HG02610 (cell line): Measurements from ENCODE around the gene DIRAS1.
"Not testable (repeated sequence)": the region's sequence is repeated elsewhere in the genome, so short reads cannot be mapped to it uniquely, and the experiment has no call there.

Experiments
- ATAC-seq: cut with Tn5 transposase; IDR thresholded peaks from one replicate; pipeline ENCODE4 v1.9.1; 2021; ENCODE audit warnings: mild to moderate bottlenecking, moderate library complexity; ENCODE audit not compliant: unreplicated experiment

Gene DIRAS1

DNA sequence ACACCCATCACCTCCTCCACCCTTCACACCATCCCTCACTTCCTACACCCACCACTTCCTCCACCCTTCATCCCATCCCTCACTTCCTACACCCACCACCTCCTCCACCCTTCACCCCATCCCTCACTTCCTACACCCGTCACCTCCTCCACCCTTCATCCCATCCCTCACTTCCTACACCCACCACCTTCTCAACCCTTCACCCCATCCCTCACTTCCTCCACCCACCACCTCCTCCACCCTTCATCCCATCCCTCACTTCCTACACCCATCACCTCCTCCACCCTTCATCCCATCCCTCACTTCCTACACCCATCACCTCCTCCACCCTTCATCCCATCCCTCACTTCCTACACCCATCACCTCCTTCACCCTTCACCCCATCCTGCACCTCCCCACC lies 7.1 kb downstream of the DIRAS1 start:
- not testable (repeated sequence) for ATAC-seq

DNA sequence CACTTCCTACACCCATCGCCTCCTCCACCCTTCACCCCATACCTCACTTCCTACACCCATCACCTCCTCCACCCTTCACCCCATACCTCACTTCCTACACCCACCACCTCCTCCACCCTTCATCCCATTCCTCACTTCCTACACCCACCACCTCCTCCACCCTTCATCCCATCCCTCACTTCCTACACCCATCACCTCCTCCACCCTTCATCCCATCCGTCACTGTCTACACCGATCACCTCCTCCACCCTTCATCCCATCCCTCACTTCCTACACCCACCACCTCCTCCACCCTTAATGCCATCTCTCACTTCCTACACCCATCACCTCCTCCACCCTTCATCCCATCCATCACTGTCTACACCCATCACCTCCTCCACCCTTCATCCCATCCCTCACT lies 8.0 kb downstream of the DIRAS1 start:
- not testable (repeated sequence) for ATAC-seq

DNA sequence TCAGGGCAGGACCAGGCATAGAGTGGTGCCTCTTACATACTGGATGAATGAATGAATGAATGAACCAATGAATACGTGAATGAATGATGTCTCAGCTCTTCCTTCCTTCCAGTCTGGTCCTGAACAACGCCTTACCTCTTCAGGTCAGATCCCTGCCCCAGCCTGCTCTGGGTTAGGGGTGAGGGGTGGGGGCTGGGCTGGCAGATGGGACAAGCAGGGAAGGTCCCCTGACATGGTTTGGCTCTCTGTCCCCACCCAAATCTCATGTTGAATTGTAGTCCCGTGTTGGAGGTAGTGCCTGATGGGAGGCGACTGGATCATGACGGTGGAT lies 9.3 kb downstream of the DIRAS1 start:
- no peak for ATAC-seq

DNA sequence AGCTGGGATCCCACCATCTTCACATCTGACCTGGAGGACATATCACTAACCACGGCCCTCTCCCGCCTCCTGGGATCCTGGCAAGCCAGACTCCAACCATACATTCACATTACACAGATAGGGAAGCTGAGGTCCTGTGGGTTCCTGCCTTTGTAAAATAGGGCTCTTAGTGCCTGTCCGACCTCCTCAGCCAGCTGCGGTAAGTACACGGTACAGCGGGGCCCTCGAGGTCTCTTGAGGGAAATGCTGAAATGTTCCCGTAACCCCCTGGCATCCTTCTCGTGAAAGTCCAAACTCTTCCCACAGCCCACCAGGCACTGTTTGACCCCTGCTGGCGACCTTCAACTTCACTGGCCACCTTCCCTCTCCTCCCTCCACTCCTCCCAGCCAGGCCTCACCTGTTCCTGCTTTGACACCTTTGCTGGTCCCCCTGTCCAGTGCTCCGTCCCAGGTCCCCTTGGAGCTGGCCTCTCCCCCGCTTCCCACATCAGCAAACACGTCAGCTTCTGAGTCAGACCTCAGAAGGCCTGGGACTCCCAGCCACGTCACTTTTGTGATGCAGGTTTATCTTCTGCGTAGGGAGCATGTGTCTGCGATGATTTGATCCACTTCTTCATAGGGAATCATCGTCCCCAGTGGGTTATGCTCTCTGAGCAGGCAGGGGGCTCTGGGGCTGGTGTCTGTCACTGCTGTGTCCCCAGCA lies 9.8 kb downstream of the DIRAS1 start:
- no peak for ATAC-seq

DNA sequence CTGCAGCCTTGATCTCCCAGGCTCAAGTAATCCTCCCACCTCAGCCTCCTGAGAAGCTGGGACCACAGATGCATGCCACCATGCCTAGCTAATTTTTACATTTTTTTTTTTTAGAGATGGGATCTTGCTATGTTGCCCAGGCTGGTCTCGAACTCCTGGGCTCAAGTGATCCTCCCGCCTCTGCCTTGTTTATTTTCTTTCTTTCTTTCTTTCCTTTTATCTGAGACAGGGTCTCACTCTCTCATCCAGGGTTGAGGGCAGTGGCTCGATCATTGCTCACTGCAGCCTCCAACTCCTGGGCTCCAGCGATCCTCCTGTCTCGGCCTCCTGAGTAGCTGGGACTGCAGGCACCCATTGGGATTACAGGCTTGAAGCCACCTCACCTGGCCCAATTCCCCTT lies 14.9 kb downstream of the DIRAS1 start:
- ATAC-seq = no peak

DNA sequence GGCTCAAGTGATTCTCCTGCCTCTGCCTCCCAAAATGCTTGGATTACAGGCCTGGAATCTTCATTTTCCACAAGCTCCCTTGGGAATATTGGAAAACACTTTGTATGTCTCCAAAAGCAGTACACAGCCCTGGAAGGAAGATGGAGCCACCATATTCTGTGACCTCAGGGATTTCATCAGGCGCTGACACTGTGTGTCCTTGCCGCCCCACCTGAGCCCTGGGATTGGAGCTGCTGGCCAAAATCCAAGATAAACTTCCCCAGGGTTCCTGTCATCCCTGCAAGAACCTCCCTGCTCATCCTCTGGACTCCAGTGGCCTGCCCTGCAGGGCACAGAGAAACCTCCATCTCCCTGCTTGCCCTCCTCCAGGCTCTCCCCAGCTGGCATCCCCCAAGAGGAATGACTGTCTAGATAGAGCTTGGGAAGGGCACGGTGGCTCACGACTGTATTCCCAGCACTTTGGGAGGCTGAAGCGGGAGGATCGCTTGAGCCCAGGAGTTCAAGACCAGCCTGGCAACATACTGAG lies 17.4 kb downstream of the DIRAS1 start:
- ATAC-seq = no peak

DNA sequence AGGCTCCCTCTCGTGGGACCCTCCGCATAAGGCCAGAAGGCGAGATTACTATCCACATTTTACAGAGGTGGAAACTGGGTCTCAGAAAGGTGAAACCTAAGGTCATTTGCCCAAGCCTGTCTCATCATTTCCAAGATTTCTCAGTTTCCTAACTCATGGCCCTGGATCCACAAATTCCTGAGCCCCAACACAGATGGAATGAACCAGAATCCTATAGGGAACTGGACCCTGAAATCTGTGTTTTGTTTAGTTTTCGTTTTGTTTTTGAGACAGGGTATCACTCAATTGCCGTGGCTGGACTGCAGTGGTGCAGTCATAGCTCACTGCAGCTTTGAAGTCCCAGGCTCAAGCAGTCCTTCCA lies 18.1 kb downstream of the DIRAS1 start:
- ATAC-seq = no peak

DNA sequence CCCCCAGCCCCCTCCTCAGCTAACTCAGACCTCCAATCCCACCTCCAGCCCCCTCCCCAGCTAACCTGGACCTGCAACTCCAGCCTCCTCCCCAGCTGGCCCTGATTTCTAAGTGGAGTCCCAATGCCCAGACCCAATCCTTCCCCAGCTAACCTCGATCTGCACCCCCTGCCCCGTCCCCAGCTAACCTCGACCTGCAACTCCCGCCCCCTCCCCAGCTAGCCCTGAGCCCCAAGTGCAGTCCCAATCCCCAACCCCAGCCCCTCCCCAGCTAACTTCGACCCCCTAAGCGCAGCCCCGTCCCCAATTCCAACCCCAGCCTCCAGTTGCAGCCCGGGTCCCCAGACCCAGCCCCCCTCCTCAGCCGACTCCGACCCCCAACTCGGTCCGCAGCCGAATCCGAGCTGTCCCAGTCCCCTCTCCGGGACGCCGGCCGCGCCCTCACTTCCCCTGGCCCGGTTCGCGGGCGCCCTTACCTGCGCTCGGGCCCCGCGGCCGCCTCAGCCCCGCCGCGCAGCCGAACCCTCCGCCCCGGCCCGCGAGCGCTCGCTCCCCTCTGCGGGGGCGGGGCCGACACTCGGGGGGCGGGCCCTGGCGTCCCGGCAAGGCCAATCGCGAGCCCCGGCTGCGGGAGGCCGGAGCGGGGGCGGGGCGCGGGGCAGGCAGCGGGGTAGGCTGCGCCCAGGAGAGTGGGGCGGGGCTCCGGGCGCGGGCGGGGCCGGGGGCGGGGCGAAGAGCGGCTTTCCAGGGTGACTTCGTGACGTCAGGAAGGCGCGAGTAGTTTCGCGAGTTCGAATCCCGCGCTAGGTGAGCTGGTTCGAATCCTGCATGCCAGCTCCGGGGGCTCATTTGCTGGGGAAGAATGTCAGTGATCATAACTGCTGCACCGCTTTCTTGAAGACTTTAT lies 18.7 kb downstream of the DIRAS1 start, which contains the start of gene GNG7:
Gene GNG7, minus strand, starts transcription at position 525 of the 907 bp plus-strand sequence. CDS start 182,006 bp downstream, outside the sequence.
- ATAC-seq = peak; percentile 74

DNA sequence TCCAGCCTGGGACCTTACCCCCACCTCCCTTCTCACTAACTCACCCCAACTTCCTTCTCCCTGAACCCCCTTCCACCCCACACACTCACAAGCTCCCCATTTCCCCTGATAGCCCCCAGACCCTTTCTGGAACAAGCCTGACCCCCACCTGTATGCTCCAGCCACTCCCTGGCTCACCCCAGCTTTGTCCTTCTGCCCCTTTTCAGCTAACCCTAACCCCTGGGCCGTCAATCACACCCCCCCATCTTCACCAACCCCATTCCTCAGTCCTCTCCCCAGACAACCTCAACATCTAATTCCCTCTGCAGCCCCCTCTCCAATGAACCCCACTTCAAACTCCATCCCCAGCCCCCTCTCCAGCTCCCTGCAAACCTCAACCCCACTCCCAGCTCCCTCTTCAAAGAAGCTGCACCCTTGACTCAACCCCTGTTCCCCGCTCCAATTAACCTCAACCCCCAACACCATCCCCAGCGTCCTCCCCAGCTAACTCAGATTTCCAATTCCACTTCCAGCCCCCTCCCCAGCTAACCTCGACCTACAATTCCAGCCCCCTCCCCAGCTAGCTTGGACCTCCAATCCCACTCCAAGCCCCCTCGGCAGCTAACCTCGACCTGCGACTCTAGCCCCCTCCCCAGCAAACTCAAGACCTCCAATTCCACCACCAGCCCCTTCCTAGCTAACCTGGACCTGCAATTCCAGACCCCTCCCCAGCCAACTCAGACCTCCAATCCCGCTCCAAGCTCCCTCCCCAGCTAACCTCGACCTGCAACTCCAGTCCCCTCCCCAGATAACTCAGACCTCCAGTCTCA lies 19.6 kb downstream of the DIRAS1 start:
- no peak for ATAC-seq

DNA sequence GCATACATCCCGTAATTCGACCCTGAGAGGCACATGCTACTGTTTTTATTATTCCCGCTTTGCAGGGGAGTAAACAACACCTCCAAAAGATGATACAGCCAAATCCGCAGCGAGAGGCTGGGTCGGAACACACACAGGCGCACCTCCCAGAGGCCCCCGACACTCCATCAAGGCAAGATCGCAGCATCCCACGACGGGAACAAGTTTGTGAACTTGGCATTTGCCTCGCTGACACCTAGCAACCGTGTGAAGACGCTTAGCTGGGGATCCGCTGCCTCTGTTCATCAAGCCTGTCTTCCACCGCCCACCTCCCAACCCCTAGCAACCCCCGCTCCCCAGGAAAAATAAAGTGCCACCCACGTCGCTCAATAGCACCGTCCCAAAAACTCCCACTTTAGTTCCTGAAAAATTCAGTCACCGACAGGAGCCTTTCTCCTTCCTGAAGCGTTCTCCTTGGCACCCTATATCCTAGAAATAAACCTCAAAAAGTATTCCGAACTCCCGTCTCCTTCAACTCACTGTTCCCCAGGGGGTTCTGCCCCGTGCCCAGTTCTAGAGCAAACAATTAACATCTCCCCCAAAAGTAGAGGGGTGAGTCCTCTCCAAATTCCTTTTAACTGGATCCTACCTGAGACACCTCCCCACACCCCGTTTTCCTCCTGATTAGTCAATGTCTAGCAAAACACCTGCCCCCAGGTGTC lies 20.4 kb downstream of the DIRAS1 start:
- ATAC-seq = no peak

DNA sequence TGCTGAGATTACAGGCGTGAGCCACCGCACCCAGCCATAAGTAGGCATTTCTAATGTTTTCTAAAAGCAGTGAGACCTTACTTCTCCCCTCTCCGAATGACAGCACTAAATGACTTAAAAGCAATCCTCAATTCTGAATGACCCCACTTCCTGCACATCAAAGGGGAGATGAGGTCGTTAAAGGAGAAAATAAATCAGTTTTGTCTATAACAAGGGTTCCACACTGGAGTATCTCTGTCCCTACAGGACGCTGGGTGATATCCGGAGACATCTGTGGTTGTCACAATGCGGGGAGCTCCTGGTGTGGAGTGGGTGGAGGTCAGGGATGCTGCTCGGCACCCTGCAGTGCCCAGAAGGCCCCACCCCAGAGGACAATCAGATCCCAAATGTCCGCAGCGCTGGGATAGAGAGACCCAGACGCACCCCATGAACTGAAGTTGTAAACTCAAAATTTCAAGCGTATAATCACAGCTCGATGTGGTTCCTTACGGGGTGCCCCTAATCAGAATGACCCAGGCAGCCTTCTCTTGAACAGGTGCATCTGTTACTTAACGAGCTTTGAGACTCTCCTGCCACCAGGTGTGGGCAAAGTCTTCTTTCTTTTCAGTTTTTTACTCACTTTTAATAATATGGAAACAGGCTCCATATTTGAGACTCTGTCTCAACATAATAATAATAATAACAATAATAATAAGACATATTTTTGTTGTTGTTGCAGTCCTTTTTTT lies 21.6 kb downstream of the DIRAS1 start:
- no peak for ATAC-seq

DNA sequence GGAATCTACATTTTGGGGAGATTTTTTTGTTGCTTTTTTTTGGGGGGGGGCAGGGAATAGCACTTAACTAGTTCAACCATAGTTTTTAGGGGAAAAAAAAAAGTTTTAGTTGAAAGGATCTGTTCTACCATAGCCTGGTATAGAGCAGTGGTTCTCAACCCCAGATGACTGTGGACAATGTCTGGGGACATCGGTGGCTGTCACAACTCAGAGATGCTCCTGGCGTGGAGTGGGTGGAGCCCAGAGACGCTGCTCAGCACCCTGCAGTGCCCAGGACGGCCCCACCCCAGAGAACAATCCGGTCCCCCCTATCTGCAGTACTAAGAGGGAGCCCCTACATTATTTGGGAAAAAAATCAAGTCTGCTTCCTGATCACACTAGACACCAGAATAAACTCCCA lies 27.0 kb downstream of the DIRAS1 start:
- ATAC-seq = no peak

DNA sequence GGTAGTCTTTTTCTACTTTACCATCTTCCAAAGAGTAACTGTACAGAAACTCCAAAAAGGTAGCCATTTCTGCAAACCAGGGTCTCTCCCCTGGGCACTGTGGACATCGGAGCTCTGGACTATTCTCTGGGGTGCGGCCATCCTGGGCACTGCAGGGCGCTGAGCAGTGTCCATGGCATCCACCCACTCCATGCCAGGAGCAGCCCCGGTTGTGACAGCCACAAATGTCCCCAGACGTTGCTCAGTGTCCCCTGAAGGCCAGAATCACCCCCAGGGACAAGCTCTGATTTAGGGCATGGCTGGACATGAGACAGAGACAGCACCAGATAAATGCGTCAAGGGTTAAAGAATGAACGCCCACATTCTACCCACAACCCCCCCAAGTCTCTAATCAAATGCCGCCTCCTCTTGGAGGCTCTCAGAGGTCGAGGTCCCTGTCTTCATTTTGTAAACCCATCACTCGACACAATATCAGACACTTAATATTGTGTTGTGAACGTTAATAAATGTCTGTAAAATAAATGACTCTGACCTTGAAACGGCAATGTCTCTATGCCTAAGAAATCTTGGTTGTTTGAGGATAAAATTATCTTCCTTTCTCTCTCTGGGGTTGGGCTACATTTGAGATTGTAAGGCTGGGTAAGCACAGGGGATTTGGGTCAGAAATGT lies 27.5 kb downstream of the DIRAS1 start:
- ATAC-seq = no peak

DNA sequence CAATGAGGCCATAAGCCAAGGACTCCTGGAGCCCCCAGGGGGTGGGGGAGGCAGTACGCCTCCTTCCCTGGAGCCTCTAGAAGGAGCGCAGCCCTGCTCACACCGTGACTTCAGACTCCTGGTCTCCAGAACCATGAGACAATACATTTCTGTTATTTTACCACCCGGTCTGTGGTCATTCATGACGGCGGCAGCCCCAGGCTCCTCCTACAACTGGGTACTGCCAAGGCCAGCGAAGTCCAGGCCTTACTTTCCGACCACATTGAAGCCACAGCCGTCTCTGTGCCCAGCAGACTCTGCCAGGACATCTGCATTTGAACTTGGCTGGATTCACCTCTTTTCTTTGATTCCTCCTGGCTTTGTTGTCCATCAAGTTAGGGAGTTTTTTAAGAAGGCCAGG lies 29.2 kb downstream of the DIRAS1 start:
- ATAC-seq = no peak

DNA sequence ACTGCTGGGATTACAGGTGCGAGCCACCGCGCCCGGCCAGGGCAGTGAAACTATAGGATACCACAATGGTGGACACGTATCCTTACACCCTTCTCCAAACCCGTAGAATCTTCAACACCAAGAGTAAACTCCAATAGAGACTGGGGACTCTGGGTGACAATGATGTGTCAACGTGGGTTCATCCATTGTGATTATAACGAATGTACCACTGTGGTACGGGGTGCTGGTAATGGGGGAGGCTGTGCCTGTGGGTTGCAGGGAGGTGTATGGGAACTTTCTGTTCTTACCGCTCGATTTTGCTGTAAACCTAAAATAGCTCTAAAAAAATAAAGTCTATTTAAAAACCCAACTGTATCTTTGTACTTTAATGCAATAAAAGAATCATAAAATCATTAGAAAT lies 30.3 kb downstream of the DIRAS1 start:
- no peak for ATAC-seq

DNA sequence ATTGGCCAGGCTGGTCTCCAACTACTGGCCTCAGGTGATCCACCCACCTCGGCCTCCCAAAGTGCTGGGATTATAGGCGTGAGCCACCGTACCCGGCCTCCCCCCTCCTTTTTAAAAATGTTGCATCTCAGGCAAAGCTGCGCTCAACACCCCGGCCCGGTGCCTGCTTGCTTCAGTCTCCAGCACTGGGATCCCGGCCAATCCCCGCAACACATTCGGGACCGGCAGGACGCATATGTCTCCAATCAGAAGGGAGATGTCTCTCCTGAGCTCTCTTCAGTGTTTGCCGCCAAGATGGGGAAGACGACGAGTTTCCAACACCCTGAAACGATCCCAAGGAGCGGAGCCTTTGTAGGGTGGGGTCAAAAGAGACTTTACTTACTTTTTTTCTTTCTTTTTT lies 34.8 kb downstream of the DIRAS1 start:
- no peak for ATAC-seq

DNA sequence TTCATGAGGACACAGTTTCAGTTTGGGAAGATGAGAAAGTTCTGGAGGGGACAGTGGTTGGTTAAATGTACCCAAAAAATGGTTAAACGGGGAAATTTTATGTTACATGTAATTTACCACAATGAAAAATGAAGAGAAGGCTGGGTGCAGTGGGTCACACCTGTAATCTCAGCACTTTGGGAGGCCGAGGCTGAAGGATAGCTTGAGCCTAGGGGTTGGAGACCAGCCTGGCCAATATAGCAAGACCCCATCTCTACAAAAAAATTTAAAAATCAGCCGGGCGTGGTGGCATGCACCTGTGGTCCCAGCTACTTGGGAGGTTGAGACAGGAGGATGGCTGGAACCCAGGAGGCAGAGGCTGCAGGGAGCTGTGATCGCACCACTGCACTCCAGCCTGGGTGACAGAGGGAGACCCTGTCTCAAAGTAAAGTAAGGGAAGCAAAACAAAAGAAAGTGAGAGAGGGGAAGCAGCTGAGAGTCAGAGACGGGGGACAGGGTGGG lies 35.9 kb downstream of the DIRAS1 start:
- no peak for ATAC-seq

DNA sequence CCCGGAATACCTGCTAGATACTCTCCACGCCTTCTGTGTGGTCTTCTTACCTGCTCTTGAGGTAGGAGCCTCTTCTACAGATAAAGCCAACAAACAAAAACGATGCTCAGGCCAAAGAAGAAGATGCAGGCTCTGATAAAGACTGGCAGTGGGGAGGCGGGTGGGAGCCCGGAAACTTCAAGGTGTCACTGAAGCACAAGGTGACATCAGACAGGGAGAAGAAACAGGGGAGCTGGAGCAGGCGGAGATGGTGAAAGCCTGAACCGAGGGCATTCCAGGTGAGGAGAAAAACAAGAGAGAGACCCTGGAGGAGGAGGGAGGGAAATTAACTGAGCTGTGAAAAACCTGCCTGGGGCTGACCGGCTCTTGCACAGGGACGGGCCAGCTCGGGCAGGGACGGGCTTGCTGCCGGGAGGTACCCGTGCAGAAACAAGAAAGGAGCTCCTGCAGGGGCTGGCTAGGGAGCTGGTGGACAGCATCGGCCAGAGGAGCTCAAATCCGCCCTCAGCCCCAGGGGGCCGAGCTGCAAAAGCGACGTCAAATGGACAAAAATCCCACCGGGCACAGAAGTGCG lies 37.7 kb downstream of the DIRAS1 start:
- no peak for ATAC-seq

DNA sequence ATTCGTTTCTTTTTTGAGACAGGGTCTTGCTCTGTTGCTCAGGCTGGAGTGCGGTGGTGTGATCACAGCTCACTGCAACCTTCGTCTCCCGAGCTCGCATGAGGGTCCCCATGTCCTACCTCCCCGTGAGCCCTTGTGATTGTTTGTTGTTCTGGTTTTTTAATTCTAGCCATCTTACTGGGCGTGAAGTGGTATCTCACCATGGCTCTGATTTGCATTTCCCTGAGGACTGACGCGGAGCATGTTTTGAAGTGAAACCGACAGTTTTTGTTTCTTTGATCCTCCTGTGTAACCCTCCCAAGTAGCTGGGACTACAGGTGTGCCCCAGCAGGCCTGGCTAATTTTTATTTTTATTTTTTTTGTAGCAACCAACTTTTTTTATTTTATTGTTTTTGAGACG lies 40.4 kb downstream of the DIRAS1 start:
- ATAC-seq = no peak
